ENCODE data around the gene TNKS1BP1.
"Not testable (repeated sequence)": the region's sequence is repeated elsewhere in the genome, so short reads cannot be mapped to it uniquely, and the experiment has no call there.

TNKS1BP1 gene

GRCh38 chr11:57287884-57288283 is 36.9 kb downstream of the TNKS1BP1 start:
- DNase-seq (ENCODE audit: low spot score): no peak

GRCh38 chr11:57283231-57283990 is 41.3 kb downstream of the TNKS1BP1 start:
- no peak for DNase-seq (ENCODE audit: low spot score)

GRCh38 chr11:57281546-57281945 is 43.2 kb downstream of the TNKS1BP1 start:
- DNase-seq (ENCODE audit: low spot score): not testable (repeated sequence)

GRCh38 chr11:57279116-57279515 is 45.6 kb downstream of the TNKS1BP1 start:
- DNase-seq (ENCODE audit: low spot score): no peak

- no peak for DNase-seq (ENCODE audit: low spot score)
Observed at GRCh38 chr11:57278721-57279095, 46.0 kb downstream of the TNKS1BP1 start.

GRCh38 chr11:57277845-57278720 is 46.7 kb downstream of the TNKS1BP1 start:
- peak; percentile 57 for DNase-seq (ENCODE audit: low spot score)

GRCh38 chr11:57276971-57277675 is 47.6 kb downstream of the TNKS1BP1 start:
- no peak for DNase-seq (ENCODE audit: low spot score)

GRCh38 chr11:57276169-57276970 is 48.4 kb downstream of the TNKS1BP1 start:
- no peak for DNase-seq (ENCODE audit: low spot score)

- no peak for DNase-seq (ENCODE audit: low spot score)
Observed at GRCh38 chr11:57275582-57275981, 49.2 kb downstream of the TNKS1BP1 start.

- DNase-seq (ENCODE audit: low spot score): no peak
Observed at GRCh38 chr11:57274904-57275498, 49.8 kb downstream of the TNKS1BP1 start.

GRCh38 chr11:57273448-57274058 is 51.2 kb downstream of the TNKS1BP1 start:
- DNase-seq (ENCODE audit: low spot score): no peak

- DNase-seq (ENCODE audit: low spot score): no peak
Observed at GRCh38 chr11:57269571-57270021, 55.2 kb downstream of the TNKS1BP1 start.

- DNase-seq (ENCODE audit: low spot score): no peak
Observed at GRCh38 chr11:57266157-57266556, 58.6 kb downstream of the TNKS1BP1 start.

GRCh38 chr11:57263351-57263750 is 61.4 kb downstream of the TNKS1BP1 start:
- no peak for DNase-seq (ENCODE audit: low spot score)

GRCh38 chr11:57262157-57262556 is 62.6 kb downstream of the TNKS1BP1 start:
- DNase-seq (ENCODE audit: low spot score): no peak

- DNase-seq (ENCODE audit: low spot score): no peak
Observed at GRCh38 chr11:57260937-57261783, 63.6 kb downstream of the TNKS1BP1 start.

- no peak for DNase-seq (ENCODE audit: low spot score)
Observed at GRCh38 chr11:57256119-57256518, 68.6 kb downstream of the TNKS1BP1 start.

GRCh38 chr11:57255618-57256017 is 69.1 kb downstream of the TNKS1BP1 start:
- peak; percentile 45 for DNase-seq (ENCODE audit: low spot score)

- DNase-seq (ENCODE audit: low spot score): no peak
Observed at GRCh38 chr11:57254631-57255030, 70.1 kb downstream of the TNKS1BP1 start.
